Ovary (tissue), 9 donors: ENCODE data around the gene APBA3. TPM values are rescaled to one million over a fixed set of nuclear protein-coding genes. Genes with fewer than 3 reads are reported as not detected.

Experiments used
- DNase-seq, 5 donors: peaks; one replicate each; pipeline ENCODE4 v3.0.0-alpha.2; 2019 to 2020
- H3K27ac ChIP-seq, 2 donors: fragments of 200-600 bp; one replicate each; pipeline versions ENCODE4 v1.5.1 to v1.8.0; 2019 to 2022
- H3K27me3 ChIP-seq: fragments of 200-600 bp; one replicate; pipeline ENCODE4 v1.8.0; 2022
- H3K36me3 ChIP-seq: fragments of 200-600 bp; sonication (generic); one replicate; pipeline ENCODE4 v1.5.1; 2019
- H3K4me1 ChIP-seq: one replicate; pipeline ENCODE4 v1.8.1; 2013; ENCODE audit warnings: mild to moderate bottlenecking, moderate library complexity; ENCODE audit not compliant: insufficient read depth
- H3K4me3 ChIP-seq: fragments of 200-600 bp; sonication (generic); one replicate; pipeline ENCODE4 v1.5.1; 2017
- H3K9me3 ChIP-seq, 2 donors: fragments of 200-600 bp in 1 of 2; sonication (generic) in 1 of 2; one replicate each; pipeline versions ENCODE4 v1.5.1 to v1.8.1; 2013 to 2019; ENCODE audit warnings: mild to moderate bottlenecking in 1 of 2, moderate library complexity in 1 of 2
- CTCF ChIP-seq, 3 donors: fragments of 450-650 bp in 2 of 3; fragments of 200-600 bp in 1 of 3; IDR thresholded peaks; one replicate each; pipeline versions ENCODE4 v1.5.1 to v1.8.0; 2016 to 2022; ENCODE audit warnings: antibody characterized with exemption in 3 of 3, mild to moderate bottlenecking in 1 of 3
- EP300 ChIP-seq: sonication (generic); formaldehyde crosslinking; IDR thresholded peaks from one replicate; pipeline ENCODE4 v1.6.1; 2017; ENCODE audit warnings: antibody characterized with exemption
- POLR2A ChIP-seq: fragments of 450-650 bp; IDR thresholded peaks from one replicate; pipeline ENCODE4 v1.6.1; 2017; ENCODE audit warnings: antibody characterized with exemption, mild to moderate bottlenecking, moderate library complexity
- WGBS, 3 donors: extraction: QIAGEN DNeasy Blood & Tissue Kit in 1 of 3; methylation state at CpG; one replicate each; pipeline versions ENCODE4 v1.1.5 to v1.1.7; 2013 to 2017; 5-methylcytosine and 5-hydroxymethylcytosine counted together
- intact Hi-C, 4 donors: fragments of 100-400 bp; cut with DNase I; formaldehyde crosslinking; loops; one replicate each; pipeline versions ENCODE4 v1.11.0 to v1.15.1; 2022 to 2023
- polyA plus RNA-seq, 2 donors: library from polyadenylated mRNA; stranded (reverse); fragments of 200-250 nt in 1 of 2; fragments of 350-450 nt in 1 of 2; fragmentation: Illumina TruSeq in 1 of 2; extraction: RNeasy Lipid Tissue Mini Kit (QIAGEN cat#74804) in 1 of 2; gene quantifications; one replicate each; pipeline ENCODE4 v1.2.3, GENCODE V29; 2013 to 2014
- total RNA-seq, 7 donors: library from RNA; depleted of rRNA in 2 of 7; stranded (reverse); fragments of >200 nt in 2 of 7; fragmentation: NEBNext Ultra II Directional in 3 of 7; extraction: Animal tissue kit (Norgen Biotek cat#: 25700) in 3 of 7; gene quantifications; one replicate each; pipeline versions ENCODE4 v1.1.0 to v1.2.4, GENCODE V29; 2016 to 2023
- donor health status: DM: no; HTN: no; CAD: no; lungs with moderate emphysema.
- donor health status: DM: no; HTN: no; CAD: no.
- donor health status: Bipolar disorder and iron deficiency.
- donor health status: DM: yes; HTN: yes; CAD: no.
- donor health status: DM: no; HTN: no; CAD: no.
- donor health status: DM: yes; HTN: yes; CAD: no.

Gene APBA3
- total and polyA plus RNA-seq, 9 donors = 0.88 to 25.4 (median 20.2) TPM

DNA sequence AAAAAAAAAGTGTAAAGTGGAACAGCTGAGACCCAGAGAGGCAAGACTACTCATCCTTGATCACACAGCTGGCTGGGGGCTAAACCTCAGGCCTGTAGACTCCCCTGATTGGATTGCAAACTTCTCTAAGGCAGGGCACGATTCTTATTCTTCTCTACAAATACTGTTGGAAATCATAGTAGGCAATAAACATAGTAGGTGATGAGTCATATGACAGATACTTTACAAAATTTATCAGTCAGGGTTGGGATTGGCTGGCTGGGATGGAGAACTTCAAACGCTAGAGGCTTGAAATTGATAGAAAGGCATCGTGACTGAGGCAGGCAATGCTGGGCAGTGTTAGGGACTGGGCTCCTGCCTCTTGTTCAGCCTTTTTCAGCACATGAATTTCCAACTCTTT is 30.6 kb upstream of the APBA3 start:
- Histone ChIP-seq H3K4me1 (no peaks in the 10 kb centered on the region), H3K4me3 (no peak overlapping the region), H3K36me3 (no peaks in the 10 kb centered on the region), H3K27me3 (no peaks in the 10 kb centered on the region), H3K27ac (no peak overlapping the region), H3K9me3 (peaks cover 0 to 3% of the 10 kb centered on the region in 2 donors)
- WGBS, 3 donors = 59 to 63% (median 61%) methylated on average over 3 of the region's 3 CpGs
- intact Hi-C loops = no loop called here
- TF ChIP-seq EP300 = no peak
- TF ChIP-seq CTCF (IDR thresholded peaks at IDR 0.05) = no peak
- no peak for TF ChIP-seq POLR2A
- DNase-seq = no peak

GRCh38 chr19:3790941-3791340 is 29.4 kb upstream of the APBA3 start:
- WGBS, 3 donors = 64 to 77% (median 68%) methylated on average over 7 of the region's 7 CpGs
- TF ChIP-seq EP300 (no peak), POLR2A (no peak), CTCF (IDR thresholded peaks at IDR 0.05) (no peak)
- H3K9me3 ChIP-seq = no peaks in the 10 kb centered on the region
- no peaks in the 10 kb centered on the region for H3K27me3 ChIP-seq
- H3K4me1 ChIP-seq = no peaks in the 10 kb centered on the region
- no peak overlapping the region for H3K27ac ChIP-seq
- H3K36me3 ChIP-seq = no peaks in the 10 kb centered on the region
- no peak for DNase-seq
- H3K4me3 ChIP-seq = no peak overlapping the region
- intact Hi-C loops = no loop called here

DNA sequence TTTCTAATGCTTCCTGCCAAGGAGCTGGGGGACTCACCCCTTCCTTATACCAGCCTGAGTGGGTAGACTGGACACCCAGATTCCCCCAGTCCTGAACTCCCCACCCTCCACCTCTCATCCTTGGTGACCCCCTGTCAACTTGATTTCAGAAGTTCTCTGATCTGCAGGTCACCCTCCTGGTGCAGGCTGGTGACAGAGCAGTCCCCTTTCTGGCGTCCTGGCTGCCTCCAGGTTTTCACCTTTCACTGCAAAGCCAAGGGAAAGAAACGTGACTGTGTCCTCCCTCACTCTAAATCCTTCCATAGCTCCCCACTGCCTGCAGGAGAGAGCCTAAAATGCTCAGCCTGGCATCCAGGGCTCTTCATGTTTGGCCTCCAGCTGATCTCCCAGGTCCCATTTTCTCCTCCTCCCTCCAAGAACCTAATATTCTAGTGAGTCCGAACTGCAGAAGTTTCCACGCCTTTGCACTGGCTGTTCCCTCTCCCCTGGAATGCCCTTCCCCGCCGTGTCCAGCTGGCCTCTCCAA is 28.8 kb upstream of the APBA3 start:
- Histone ChIP-seq H3K27me3 (no peaks in the 10 kb centered on the region), H3K4me1 (no peaks in the 10 kb centered on the region), H3K9me3 (no peaks in the 10 kb centered on the region), H3K27ac (no peak overlapping the region), H3K4me3 (no peak overlapping the region), H3K36me3 (no peaks in the 10 kb centered on the region)
- no peak for DNase-seq
- intact Hi-C loops = no loop called here
- 52 to 60% (median 59%) methylated on average over 6 of the region's 6 CpGs for WGBS, 3 donors
- TF ChIP-seq POLR2A = no peak
- TF ChIP-seq CTCF (IDR thresholded peaks at IDR 0.05) = no peak
- no peak for TF ChIP-seq EP300

DNA sequence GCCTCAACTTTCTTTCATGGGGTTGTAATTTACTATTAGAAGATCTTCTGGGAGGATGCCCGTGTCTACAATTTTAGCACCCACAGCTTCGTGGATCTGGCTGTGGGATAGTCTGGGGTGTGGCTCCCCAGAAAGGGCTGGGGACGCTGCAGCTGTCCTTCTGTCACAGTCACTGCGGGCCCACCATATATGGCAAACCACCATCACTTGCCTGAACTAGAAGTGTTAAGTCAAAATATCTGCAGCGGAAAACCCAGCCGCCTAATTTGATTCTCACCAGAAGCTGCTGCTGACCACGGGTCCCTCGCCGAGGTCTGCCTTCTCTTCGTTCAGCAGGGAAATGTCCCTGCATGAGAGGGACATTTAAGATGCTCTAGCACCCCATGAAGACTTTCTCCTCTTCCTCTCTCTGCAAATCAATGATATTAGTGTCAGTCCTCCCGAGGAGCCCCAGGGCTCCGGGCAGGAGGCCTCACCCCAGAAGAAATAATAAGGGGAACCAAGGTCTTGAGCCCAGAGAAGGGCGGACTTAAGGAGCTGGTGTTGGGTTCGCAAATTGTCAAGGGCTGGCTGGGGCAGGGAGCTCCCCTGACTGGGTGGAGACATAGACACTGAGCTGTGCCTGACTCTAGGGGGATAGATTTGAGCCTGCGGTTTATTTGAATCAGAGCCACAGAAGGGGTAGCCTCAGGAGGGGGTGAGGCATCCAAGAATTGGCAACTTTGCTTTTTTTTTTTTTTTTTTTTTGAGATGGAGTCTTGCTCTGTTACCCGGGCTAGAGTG is 27.7 kb upstream of the APBA3 start:
- TF ChIP-seq CTCF (IDR thresholded peaks at IDR 0.05) (no peak), POLR2A (no peak), EP300 (no peak)
- Histone ChIP-seq H3K9me3 (no peaks in the 10 kb centered on the region), H3K4me1 (no peaks in the 10 kb centered on the region), H3K27ac (no peak overlapping the region), H3K4me3 (no peak overlapping the region), H3K27me3 (no peaks in the 10 kb centered on the region), H3K36me3 (no peaks in the 10 kb centered on the region)
- no peak for DNase-seq
- intact Hi-C loops = no loop called here
- 33 to 45% (median 40%) methylated on average over 16 of the region's 16 CpGs for WGBS, 3 donors
